WERI-Rb-1 (cell line): ENCODE results near the gene POMP.

Source experiments
- DNase-seq: peaks from one replicate; pipeline ENCODE4 v3.0.0-alpha.2; 2020
- H3K27ac ChIP-seq: fragments of 250-450 bp; sonication (Bioruptor Pico); 2 replicates; pipeline ENCODE4 v1.5.1; 2020; ENCODE audit warnings: mild to moderate bottlenecking, moderate library complexity
- H3K27me3 ChIP-seq: fragments of 250-450 bp; sonication (Bioruptor Pico); 2 replicates; pipeline ENCODE4 v1.5.1; 2021; ENCODE audit warnings: mild to moderate bottlenecking, low read depth, moderate library complexity; ENCODE audit not compliant: insufficient read depth, severe bottlenecking
- H3K36me3 ChIP-seq: fragments of 250-450 bp; sonication (Bioruptor Pico); 2 replicates; pipeline ENCODE4 v1.5.1; 2020; ENCODE audit warnings: mild to moderate bottlenecking, moderate library complexity
- H3K4me3 ChIP-seq: 2 replicates; pipeline ENCODE4 v1.5.1; 2011; ENCODE audit warnings: low read depth, mild to moderate bottlenecking, control low read depth, low read length
- H3K9me3 ChIP-seq: fragments of 250-450 bp; sonication (Bioruptor Pico); 2 replicates; pipeline ENCODE4 v1.5.1; 2021; ENCODE audit warnings: mild to moderate bottlenecking, moderate library complexity; ENCODE audit not compliant: severe bottlenecking
- CTCF ChIP-seq: IDR thresholded peaks from 2 replicates; pipeline ENCODE4 v1.5.1; 2011; ENCODE audit warnings: low read depth, mild to moderate bottlenecking, control low read depth, inconsistent platforms, low read length

POMP gene

GRCh38 chr13:28658796-28659620 is at the start of gene POMP:
Gene POMP (plus strand): TSS chr13:28659130. CDS start chr13:28659185, 55 bp downstream.
- Histone ChIP-seq H3K27me3 (no peaks in the 10 kb centered on the region), H3K36me3 (peaks cover 3% of the 10 kb centered on the region; the same call in 1 of the 2 replicates), H3K9me3 (no peaks in the 10 kb centered on the region), H3K27ac (peak within 1 kb of the TSS; percentile 72), H3K4me3 (peak within 1 kb of the TSS; percentile 83)
- no peak for TF ChIP-seq CTCF
- peak; percentile 78 for DNase-seq

- no peaks in the 10 kb centered on the region for H3K27me3 ChIP-seq
- no peak for TF ChIP-seq CTCF
- H3K9me3 ChIP-seq = no peaks in the 10 kb centered on the region
- H3K4me3 ChIP-seq = no peak overlapping the region
- no peaks in the 10 kb centered on the region for H3K36me3 ChIP-seq
- DNase-seq = no peak
- H3K27ac ChIP-seq = no peak overlapping the region
Measured at GRCh38 chr13:28609381-28609780, 49.5 kb upstream of the POMP start.

- H3K27me3 ChIP-seq = no peaks in the 10 kb centered on the region
- no peaks in the 10 kb centered on the region for H3K36me3 ChIP-seq
- H3K4me3 ChIP-seq = no peak overlapping the region
- H3K27ac ChIP-seq = no peak overlapping the region
- no peak for TF ChIP-seq CTCF
- no peak for DNase-seq
- H3K9me3 ChIP-seq = no peaks in the 10 kb centered on the region
Measured at GRCh38 chr13:28609926-28610325, 49.0 kb upstream of the POMP start.

GRCh38 chr13:28610996-28611395 is 47.9 kb upstream of the POMP start:
- H3K27me3 ChIP-seq = no peaks in the 10 kb centered on the region
- no peak overlapping the region for H3K4me3 ChIP-seq
- H3K36me3 ChIP-seq = no peaks in the 10 kb centered on the region
- no peaks in the 10 kb centered on the region for H3K9me3 ChIP-seq
- no peak overlapping the region for H3K27ac ChIP-seq
- no peak for TF ChIP-seq CTCF
- DNase-seq = no peak

- TF ChIP-seq CTCF = no peak
- DNase-seq = no peak
- Histone ChIP-seq H3K36me3 (no peaks in the 10 kb centered on the region), H3K4me3 (no peak overlapping the region), H3K27me3 (no peaks in the 10 kb centered on the region), H3K9me3 (no peaks in the 10 kb centered on the region), H3K27ac (no peak overlapping the region)
Measured at GRCh38 chr13:28611654-28612131, 47.2 kb upstream of the POMP start.
